ENCODE measurements around the gene RGPD4. TPM values are rescaled to one million over a fixed set of nuclear protein-coding genes. Genes with fewer than 3 reads are reported as not detected.

Gene RGPD4
- total RNA-seq, result not detected

DNA sequence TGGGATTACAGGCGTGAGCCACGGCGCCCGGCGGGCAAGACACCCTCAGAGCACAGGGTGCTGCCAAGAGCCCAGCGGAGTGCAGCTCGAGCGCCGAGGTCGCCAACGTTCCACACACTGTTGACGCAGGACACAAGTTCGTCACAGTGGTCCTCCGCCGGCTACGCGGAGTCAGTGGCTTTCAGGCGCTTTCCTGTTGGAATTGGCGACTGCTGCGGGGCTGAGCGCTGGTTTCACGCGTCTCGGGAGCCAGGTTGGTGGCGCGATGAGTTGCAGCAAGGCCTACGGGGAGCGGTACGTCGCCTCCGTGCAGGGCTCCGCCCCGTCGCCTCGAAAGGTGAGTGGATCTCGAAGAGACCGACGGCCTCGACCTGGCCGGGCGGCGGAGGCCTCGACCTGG, at the start of gene RGPD4:
Gene RGPD4 (plus strand): TSS at position 144 of the 400 bp plus-strand sequence. CDS start 122 bp downstream, at position 266.

Small RNAs within 50 kb of the gene (small RNA-seq; reads per million reads assigned to genes)
- gene AC009963.1 (ENCODE audit: low replicate concordance), result not detected
- not detected for gene AC009963.2 (ENCODE audit: low replicate concordance)

Other genes with a start within 250 kb of the RGPD4 start
- gene SLC5A7, start 159.6 kb downstream of the RGPD4 start, total RNA-seq, result 0.53 TPM

All from metanephros (tissue), 2 donors.